ENCODE results near the gene VIM. TPM values are rescaled to one million over a fixed set of nuclear protein-coding genes. Genes with fewer than 3 reads are reported as not detected.
"Not testable (repeated sequence)": the region's sequence is repeated elsewhere in the genome, so short reads cannot be mapped to it uniquely, and the experiment has no call there.

Gene VIM
- total RNA-seq, 6 donors from 2014 or later, result 999 to 2,711 (median 1,731) TPM

DNA sequence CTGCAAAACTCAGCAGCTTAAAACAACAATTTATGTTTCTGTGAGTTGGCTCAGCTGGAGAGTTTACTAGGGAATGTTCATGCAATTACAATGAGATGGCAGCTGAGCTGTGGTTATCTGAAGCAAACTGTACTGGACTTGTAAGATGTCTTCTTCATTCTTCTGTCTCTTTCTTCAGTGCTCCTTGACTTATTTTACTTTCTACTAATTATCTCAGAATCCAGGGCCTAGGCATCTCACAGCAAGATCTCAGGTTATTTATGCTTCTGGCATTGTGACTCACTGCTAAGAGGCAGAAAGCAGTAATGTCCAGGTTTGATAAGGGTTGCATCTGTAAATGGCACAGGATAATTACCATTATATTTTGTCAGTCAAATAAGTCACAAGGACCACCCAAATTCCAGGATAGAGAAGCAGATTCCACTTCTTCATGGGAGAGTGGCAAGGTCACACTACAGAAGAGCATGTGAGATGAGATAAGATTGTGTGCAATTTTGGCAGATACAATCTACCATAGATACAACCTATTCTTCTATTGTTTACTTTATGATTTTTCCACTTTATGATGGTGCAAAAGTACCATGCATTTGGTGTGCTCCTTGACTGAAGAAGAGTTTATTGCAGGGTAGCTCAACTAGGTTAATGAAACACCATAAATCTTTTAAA is 16.8 kb downstream of the VIM start:
- H3K36me3 ChIP-seq, result no peaks in the 10 kb centered on the region
- H3K4me3 ChIP-seq, result no peak overlapping the region
- TF ChIP-seq POLR2AphosphoS5 (IDR thresholded peaks at IDR 0.05) (no peak), POLR2A (IDR thresholded peaks at IDR 0.05) (no peak), EP300 (IDR thresholded peaks at IDR 0.05) (no peak)
- TF ChIP-seq, protein P1, sequence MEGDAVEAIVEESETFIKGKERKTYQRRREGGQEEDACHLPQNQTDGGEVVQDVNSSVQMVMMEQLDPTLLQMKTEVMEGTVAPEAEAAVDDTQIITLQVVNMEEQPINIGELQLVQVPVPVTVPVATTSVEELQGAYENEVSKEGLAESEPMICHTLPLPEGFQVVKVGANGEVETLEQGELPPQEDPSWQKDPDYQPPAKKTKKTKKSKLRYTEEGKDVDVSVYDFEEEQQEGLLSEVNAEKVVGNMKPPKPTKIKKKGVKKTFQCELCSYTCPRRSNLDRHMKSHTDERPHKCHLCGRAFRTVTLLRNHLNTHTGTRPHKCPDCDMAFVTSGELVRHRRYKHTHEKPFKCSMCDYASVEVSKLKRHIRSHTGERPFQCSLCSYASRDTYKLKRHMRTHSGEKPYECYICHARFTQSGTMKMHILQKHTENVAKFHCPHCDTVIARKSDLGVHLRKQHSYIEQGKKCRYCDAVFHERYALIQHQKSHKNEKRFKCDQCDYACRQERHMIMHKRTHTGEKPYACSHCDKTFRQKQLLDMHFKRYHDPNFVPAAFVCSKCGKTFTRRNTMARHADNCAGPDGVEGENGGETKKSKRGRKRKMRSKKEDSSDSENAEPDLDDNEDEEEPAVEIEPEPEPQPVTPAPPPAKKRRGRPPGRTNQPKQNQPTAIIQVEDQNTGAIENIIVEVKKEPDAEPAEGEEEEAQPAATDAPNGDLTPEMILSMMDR (IDR thresholded peaks at IDR 0.05), result no peak
- ATAC-seq (ENCODE audit: low FRiP score in 2 of 2) (no peak), DNase-seq (no peak)
- H3K27me3 ChIP-seq, result no peaks in the 10 kb centered on the region
- no peak overlapping the region for H3K27ac ChIP-seq
- no peaks in the 10 kb centered on the region for H3K4me1 ChIP-seq
- H3K9me3 ChIP-seq, result no peaks in the 10 kb centered on the region

DNA sequence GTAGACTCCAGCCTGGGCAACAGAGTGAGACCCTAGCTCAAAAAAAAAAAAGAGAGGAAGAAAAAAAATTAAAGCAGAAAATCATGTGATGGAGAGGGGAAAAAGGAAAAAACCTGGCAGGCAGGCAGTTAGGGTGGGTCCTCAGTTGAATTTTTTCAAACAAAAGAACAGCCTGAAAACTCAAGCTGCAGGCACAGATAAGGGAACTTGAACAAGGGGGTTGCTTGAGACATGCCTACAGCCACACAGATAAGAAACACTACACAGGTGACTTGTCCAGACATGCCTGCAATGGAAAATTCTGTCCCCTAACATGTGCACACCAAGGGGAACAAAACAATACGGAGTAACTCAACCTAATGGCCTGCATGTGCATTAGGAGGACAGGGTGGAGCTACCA is 19.2 kb downstream of the VIM start:
- 64 to 100% methylated on average over 1 of the region's 1 CpG for WGBS, 2 donors

DNA sequence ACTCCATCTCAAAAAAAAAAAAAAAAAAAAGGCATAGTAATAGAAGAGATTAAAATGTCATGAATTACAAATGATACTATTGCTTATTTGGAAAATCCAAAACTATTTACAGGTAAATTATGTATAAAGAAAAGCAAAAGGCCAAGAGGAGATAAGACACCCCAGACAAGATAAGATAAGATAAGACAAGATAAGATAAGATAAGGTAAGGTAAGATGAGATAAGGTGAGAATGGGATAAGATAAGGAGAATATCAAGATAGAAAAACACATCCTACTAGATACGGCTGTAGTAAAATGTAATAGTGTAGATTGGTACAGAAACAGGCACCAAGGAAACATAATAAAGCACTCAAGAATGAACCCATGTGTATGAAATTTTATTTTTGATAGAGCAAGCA is 20.9 kb downstream of the VIM start:
- no peaks in the 10 kb centered on the region for H3K4me1 ChIP-seq
- TF ChIP-seq POLR2A (IDR thresholded peaks at IDR 0.05), result no peak
- TF ChIP-seq POLR2AphosphoS5 (IDR thresholded peaks at IDR 0.05), result no peak
- TF ChIP-seq EP300 (IDR thresholded peaks at IDR 0.05), result no peak
- TF ChIP-seq, protein P1 (IDR thresholded peaks at IDR 0.05), result no peak
- no peaks in the 10 kb centered on the region for H3K36me3 ChIP-seq
- no peak overlapping the region for H3K4me3 ChIP-seq
- ATAC-seq (ENCODE audit: low FRiP score in 2 of 2) (no peak), DNase-seq (no peak)
- H3K27ac ChIP-seq, result no peak overlapping the region
- H3K27me3 ChIP-seq, result no peaks in the 10 kb centered on the region
- H3K9me3 ChIP-seq, result no peaks in the 10 kb centered on the region
- WGBS, 2 donors, result 59 to 65% methylated on average over 1 of the region's 1 CpG

More for the DNA sequence above, 19.2 kb downstream of the VIM start:
- H3K4me1 ChIP-seq, result no peaks in the 10 kb centered on the region
- no peak overlapping the region for H3K27ac ChIP-seq
- DNase-seq (no peak), ATAC-seq (ENCODE audit: low FRiP score in 2 of 2) (no peak)
- no peaks in the 10 kb centered on the region for H3K27me3 ChIP-seq
- H3K9me3 ChIP-seq, result no peaks in the 10 kb centered on the region
- no peak for TF ChIP-seq EP300 (IDR thresholded peaks at IDR 0.05)
- TF ChIP-seq, protein P1 (IDR thresholded peaks at IDR 0.05), result no peak
- no peak for TF ChIP-seq POLR2AphosphoS5 (IDR thresholded peaks at IDR 0.05)
- no peak for TF ChIP-seq POLR2A (IDR thresholded peaks at IDR 0.05)
- no peak overlapping the region for H3K4me3 ChIP-seq
- H3K36me3 ChIP-seq, result no peaks in the 10 kb centered on the region

DNA sequence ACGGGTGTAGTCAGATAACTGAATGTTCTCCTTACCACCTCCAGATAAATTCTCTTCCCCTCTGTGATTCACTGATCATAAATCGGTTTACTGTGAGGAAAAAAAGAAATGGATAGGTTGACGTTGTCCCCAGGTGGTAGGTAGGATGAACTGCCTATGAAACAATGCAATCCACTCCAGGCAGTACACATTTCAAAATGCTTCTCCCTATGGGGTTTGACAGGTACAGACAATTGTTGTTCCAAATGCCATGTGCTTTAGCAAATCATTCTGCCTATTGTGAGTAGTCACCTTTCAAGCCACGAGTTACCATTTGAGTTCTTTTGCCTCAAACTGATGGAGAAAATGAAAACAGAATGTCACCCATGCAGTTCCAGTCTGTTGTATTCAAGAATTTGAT is 21.8 kb downstream of the VIM start:
- TF ChIP-seq, protein P1 (IDR thresholded peaks at IDR 0.05), result peak in 4 of 6 experiments; percentile 12 to 36 (median 34)
- TF ChIP-seq POLR2AphosphoS5 (IDR thresholded peaks at IDR 0.05) (no peak), EP300 (IDR thresholded peaks at IDR 0.05) (no peak)
- Histone ChIP-seq H3K4me3 (no peak overlapping the region), H3K36me3 (no peaks in the 10 kb centered on the region), H3K27ac (no peak overlapping the region), H3K4me1 (no peaks in the 10 kb centered on the region), H3K27me3 (no peaks in the 10 kb centered on the region), H3K9me3 (no peaks in the 10 kb centered on the region)
- DNase-seq (no peak), ATAC-seq (ENCODE audit: low FRiP score in 2 of 2) (no peak)
- 64 to 74% methylated on average over 4 of the region's 4 CpGs for WGBS, 2 donors

DNA sequence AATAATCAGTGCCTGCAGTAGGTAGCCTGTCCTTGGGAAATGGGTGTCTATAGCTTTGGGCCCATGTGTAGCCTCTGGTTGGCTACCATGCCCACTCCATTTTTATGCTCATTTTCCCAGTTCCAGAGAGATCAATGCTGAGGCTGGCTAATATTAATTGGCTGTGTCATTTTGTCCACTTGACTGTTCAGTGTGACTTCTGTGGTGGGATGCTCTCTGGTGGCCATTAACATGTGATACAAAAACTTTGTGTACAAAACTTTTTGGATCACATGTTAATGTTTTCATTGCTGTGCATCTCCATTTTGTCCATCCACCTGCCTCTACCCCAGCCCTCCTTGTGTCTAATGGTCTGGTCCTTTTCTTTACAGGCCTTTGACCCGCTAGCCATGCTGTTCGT is 22.7 kb downstream of the VIM start:
- 91 to 97% methylated on average over 2 of the region's 2 CpGs for WGBS, 2 donors
- ATAC-seq (ENCODE audit: low FRiP score in 2 of 2), result peak in 1 of 2 donors; percentile 53
- Histone ChIP-seq H3K36me3 (no peaks in the 10 kb centered on the region), H3K4me1 (no peaks in the 10 kb centered on the region), H3K27me3 (no peaks in the 10 kb centered on the region), H3K9me3 (no peaks in the 10 kb centered on the region), H3K27ac (no peak overlapping the region), H3K4me3 (no peak overlapping the region)
- no peak for DNase-seq
- TF ChIP-seq, protein P1 (IDR thresholded peaks at IDR 0.05), result peak in 2 of 6 experiments; percentile 15 to 32
- no peak for TF ChIP-seq POLR2AphosphoS5 (IDR thresholded peaks at IDR 0.05)
- TF ChIP-seq POLR2A (IDR thresholded peaks at IDR 0.05), result no peak
- no peak for TF ChIP-seq EP300 (IDR thresholded peaks at IDR 0.05)

DNA sequence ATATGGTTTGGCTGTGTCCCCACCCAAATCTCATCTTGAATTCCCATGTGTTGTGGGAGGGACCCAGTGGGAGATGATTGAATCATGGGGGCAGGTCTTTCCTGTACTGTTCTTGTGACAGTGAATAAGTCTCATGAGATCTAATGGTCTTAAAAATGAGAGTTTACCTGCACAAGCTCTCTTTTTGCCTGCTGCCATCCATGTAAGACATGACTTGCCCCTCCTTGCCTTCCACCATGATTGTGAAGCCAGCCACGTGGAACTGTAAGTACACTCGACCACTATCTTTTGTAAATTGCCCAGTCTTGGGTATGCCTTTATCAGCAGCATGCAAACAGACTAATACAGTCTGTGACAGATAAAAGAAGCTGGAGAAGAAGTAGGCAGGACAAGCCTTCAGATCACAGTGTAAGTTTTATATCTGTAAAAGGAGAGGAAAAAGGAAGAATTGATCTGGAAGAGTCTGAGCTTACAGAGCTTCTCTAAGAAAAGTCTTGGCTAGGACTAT is 26.6 kb downstream of the VIM start:
- H3K27ac ChIP-seq; H3K36me3 ChIP-seq; H3K27me3 ChIP-seq; H3K4me3 ChIP-seq; ATAC-seq (ENCODE audit: low FRiP score in 2 of 2); H3K4me1 ChIP-seq; H3K9me3 ChIP-seq; DNase-seq: not testable (repeated sequence)
- WGBS, 2 donors, result 88% methylated on average over 2 of the region's 2 CpGs

Data from upper lobe of left lung (tissue), 6 donors.